Activated T-cell treated with anti-CD3 and anti-CD28 coated beads, Interleukin-2, amount 50 U/mL, for 1 hour (primary cell): ENCODE results near the gene SLC18A3.

Experiments
- DNase-seq: peaks from one replicate; pipeline ENCODE4 v3.0.0-alpha.2; 2020

Gene SLC18A3

DNA sequence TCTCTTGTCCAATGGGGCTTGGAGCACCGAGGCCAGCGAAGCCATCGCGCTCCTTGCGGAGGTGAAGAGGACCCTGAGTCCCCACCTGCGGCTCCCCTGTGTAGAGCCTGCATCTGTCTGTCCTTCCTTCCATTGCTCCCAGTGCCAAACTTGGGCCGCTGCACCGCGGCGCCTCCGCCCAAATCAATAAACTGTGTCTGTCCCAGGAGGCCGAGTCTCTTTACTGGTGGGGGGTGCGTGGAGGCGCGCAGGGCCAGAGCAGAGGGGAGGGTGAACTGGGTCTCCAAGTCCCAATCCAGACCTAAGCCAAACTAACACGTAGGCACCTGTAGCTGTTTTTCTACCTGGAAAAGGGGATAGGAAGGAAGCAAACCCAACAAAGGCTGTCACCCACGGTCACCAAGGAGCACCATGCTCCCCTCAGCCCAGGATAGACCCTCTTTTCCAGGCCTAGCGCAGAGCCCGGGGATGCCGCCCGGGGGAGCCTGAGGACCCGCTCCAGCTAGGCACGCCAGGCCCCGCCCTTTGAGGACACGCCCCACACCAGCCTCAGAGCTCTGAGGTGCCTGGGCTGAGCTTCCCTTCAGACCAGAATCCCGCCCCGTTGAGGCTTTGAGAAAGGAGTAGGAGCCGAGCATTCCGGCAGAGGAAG, 2.5 kb downstream of the SLC18A3 start:
- DNase-seq, result no peak

- no peak for DNase-seq
These were observed 3.2 kb downstream of the SLC18A3 start for GRCh38 chr10:49613165-49613881.

DNA sequence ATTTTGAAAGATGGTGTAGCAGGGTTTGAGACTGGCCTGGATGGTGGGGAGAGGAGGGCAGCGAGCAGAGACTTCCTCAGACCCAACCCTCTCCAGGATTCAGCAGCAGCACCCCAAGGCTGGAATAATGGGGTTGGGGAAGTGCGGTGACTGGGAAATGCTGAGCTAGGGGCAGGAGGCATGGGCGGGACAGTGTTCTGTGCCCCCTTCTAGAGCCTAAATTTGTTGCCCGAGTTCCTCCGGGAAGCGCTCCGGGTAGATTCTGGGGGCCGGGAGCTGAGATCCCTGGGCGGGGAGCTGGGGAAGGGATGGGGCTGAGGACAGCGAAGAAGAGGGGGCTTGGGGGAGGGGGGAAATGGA, 3.8 kb downstream of the SLC18A3 start, which contains the start of gene CHAT:
Gene CHAT (plus strand): TSS at position 156 of the 360 bp plus-strand sequence. CDS start 153 bp downstream, at position 309.
- no peak for DNase-seq

DNA sequence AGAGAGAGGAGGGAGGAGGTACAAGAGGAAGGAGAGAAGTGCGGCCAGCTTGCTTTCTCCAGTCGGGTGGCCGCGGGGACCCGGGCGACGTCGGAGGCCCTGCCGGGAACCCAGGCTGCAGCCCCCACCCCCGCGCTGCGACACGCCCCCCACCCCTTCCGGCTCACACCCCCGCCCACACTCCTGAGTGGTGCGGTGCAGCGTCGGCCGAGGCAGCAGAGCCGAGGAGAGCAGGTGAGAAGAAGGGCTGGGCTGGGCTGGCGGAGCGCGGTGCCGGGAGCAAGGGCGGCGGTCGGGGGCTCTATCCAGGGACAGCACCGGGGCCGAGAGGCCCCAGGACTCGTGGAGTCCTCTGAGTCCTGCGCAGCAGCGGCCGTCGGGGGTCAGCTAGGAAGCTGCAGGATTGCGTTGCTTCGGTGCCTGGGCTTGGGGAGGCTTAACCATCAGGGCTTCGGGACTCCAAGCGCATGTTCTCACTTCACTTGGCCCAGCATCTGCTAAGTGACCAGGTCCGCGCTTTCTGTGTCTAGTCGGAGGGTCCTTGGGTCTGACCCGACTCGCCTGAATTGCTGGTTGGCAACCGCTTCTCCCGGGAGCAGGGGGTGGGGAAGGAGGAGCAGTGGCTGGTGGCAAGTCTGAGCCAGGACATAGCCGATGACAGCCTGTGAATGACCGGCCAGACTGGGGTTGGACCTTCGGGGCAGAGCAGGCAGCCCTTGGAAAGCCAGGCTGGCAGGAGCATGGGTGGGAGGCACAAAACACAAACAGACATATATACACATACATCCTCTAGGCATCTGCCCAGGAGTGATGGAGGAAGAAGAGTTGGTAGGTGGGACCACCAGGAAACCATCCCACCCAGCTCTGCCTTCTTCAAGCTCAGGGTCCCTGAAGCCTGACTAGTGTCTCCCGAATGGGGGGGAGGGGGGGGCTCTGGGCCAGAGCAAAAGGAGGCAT, 4.4 kb downstream of the SLC18A3 start:
- DNase-seq, result no peak

GRCh38 chr10:49615213-49615612, 5.1 kb downstream of the SLC18A3 start:
- DNase-seq, result no peak

DNA sequence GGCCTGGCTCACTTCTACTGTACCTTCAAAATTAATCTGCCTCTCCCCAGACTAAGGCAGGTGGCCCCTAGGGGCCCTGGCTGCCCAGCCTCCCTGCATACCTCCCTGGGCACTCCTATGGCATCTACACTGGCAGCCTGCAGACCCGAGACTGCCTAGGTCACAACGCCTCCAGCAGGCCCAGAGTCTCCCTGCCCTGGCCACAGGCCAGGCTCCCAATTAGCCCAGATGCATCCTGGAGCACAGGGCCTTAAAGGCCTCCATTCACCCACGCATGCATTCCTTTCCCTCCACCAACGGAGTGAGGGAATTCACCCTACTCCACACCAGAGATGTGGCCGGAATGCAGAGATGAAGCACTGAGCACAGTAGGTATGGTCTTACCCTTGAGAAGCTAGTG, 5.6 kb downstream of the SLC18A3 start:
- no peak for DNase-seq

DNA sequence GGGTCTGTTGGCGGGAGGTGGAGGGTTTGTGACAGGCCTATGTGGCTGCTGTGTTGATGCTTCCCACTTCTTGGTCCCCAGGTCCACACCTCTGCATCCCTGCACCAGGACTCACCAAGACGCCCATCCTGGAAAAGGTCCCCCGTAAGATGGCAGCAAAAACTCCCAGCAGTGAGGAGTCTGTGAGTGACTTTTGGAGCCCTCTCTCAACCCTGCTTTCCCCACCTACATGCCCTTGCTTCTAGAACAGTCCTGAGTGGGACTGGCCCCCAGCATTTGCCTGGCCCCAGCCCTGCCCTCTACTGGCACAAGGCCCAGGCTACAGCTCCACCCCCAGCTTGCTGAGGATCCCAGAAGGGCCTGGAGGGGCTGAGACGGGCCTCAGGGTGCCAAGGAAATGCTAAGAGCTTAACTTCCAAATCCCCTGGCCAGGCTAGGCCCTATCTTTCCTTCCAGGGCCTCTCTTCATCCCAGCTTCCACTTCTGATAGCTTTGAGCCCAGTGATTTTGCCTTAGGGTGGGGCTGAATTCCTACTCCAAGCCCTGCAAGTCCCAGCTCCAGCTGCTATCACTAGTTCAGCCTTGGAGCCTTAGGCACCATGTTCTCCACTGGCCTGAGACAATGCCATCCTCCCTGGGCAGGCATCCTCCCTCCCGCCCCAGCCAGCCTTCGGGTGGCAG, 6.5 kb downstream of the SLC18A3 start:
- DNase-seq, result no peak

- no peak for DNase-seq
These were observed 7.3 kb downstream of the SLC18A3 start for GRCh38 chr10:49617121-49618020.

- no peak for DNase-seq
These were observed 8.7 kb downstream of the SLC18A3 start for GRCh38 chr10:49618821-49619220.

DNA sequence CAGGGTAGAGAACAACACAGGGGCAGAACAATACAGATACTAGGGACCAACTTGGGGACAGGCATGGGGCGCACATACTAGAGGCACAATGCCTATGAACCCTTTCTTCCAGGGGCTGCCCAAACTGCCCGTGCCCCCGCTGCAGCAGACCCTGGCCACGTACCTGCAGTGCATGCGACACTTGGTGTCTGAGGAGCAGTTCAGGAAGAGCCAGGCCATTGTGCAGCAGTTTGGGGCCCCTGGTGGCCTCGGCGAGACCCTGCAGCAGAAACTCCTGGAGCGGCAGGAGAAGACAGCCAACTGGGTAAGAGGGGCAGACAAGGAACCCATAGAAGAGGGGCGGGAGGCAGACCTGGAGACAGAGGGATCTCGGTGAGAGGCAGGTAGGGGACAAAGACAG, 9.5 kb downstream of the SLC18A3 start:
- no peak for DNase-seq

GRCh38 chr10:49620286-49620810, 10.2 kb downstream of the SLC18A3 start:
- no peak for DNase-seq

GRCh38 chr10:49620841-49621378, 10.8 kb downstream of the SLC18A3 start:
- no peak for DNase-seq

DNA sequence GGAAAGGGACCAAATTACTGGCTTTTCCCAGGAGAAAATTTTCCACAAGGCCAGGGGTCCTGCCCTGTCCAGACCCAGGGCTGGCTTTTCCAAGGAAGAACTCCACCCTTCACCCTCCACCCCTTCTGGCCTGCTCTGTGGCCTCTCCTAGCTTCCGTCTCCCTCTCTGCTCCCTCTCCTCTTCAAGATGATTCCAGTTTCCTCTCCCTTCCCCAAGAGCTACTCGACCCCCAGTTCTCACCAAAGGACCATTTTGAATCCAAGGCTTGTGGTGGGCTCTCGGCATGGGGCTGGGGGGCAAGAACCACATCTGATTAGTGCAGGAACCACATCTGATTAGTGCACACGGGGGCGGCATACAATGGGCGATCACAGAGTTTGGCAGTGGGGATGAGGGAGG, 11.5 kb downstream of the SLC18A3 start:
- no peak for DNase-seq

- DNase-seq, result no peak
These were observed 12.6 kb downstream of the SLC18A3 start for GRCh38 chr10:49622426-49623425.

DNA sequence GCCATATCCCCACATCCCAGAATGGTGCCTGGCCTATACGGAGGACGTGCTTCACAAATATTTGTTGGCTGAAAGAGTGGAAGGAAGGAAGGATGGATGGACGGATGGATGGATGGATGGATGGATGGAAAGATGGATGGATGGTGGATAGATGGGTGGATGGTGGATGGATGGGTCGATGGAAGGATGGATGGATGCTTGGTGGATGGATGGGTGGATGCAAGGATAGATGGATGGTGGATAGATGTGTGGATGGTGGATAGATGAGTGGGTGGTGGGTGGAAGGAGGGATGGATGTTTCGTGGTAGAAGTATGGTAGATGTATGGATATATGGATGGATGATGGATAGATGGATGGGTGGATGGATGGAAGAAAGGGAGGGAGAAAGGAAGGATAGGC, 14.5 kb downstream of the SLC18A3 start:
- DNase-seq, result no peak

- DNase-seq, result no peak
These were observed 15.3 kb downstream of the SLC18A3 start for GRCh38 chr10:49625411-49625810.

DNA sequence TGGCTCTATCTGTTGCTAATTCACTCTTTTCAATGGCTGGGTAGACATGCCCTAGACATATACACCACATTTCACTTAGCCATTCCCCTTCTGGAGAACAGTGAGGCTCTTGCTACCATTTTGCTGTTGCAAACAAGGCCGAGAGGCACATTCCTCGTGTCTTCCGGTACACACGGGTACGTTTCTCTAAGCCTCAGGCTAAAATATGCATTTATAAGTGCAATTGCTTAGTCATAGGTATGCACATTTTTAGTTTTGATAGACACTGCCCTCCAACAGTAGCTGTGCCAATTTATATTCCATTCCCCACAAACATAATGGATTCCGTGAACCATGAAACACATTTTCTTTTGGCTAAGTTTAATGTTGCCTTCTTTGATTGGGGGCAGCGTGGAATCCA, 16.9 kb downstream of the SLC18A3 start:
- DNase-seq, result no peak

DNA sequence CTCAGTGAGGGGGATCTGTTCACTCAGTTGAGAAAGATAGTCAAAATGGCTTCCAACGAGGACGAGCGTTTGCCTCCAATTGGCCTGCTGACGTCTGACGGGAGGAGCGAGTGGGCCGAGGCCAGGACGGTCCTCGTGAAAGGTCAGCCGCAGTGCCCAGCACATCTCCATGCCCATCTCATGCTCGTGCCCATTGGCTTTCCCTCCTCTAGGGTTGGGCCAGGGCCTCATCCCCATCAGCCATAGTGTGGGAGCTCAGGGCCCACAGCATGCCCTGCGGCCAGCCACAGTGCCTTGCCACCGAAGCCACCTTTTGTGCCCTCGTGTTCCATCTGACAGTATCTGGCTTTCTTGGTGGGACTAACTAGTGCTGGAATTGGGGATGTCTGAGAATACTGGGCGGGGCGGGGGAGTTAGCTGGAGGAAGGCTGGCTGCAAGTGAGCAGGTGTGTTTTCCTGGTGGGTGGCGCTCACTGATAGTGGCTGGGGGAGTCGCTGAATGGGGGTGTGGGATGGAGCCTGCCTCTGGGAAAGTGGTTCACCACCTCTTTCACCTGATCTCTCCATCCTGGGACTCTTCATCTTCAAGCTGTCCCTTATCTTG, 17.6 kb downstream of the SLC18A3 start:
- DNase-seq, result no peak

DNA sequence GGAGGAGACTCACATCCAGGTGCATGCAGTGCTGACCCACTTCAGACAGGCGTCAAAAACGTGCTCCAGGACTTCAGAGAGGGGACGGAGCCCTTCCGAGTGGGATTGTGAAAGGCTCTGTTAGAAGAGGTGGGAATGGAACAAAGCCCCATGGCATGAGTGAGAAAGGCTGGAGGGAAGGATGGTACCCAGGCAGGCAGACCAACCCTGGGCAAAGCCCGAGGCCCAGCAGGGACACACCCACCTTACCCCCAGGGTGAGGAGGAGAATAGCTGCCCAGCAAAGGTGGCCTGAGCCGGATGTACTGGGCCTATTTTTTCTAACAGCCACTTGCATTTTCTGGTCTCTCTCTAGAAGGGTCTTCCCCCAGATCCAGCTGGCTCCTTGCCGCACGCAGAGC, 18.5 kb downstream of the SLC18A3 start:
- no peak for DNase-seq
